Heart right ventricle (tissue), 16 donors: ENCODE results near the gene MPV17. TPM values are rescaled to one million over a fixed set of nuclear protein-coding genes. Genes with fewer than 3 reads are reported as not detected.
"Not testable (repeated sequence)": the region's sequence is repeated elsewhere in the genome, so short reads cannot be mapped to it uniquely, and the experiment has no call there.

Source experiments
- ATAC-seq, 8 donors: fragments of 200-7000 bp; cut with Tn5 transposase; one replicate each; pipeline ENCODE4 v1.9.1; 2020; ENCODE audit warnings: mild to moderate bottlenecking in 8 of 8, moderate library complexity in 8 of 8, moderate number of reproducible peaks in 1 of 8
- DNase-seq, 2 donors: peaks; one replicate each; pipeline ENCODE4 v3.0.0-alpha.2; 2020
- H3K27ac ChIP-seq, 10 donors: fragments of 200-600 bp; sonication (generic) in 2 of 10; one replicate each; pipeline versions ENCODE4 v1.5.0 to v1.8.0; 2020 to 2022; ENCODE audit warnings: mild to moderate bottlenecking in 3 of 10
- H3K27me3 ChIP-seq, 7 donors: fragments of 200-600 bp; one replicate each; pipeline ENCODE4 v1.8.0; 2021 to 2022; ENCODE audit warnings: mild to moderate bottlenecking in 2 of 7
- H3K36me3 ChIP-seq, 9 donors: fragments of 200-600 bp; sonication (generic) in 1 of 9; one replicate each; pipeline versions ENCODE4 v1.5.0 to v1.8.0; 2020 to 2022; ENCODE audit warnings: mild to moderate bottlenecking in 2 of 9
- H3K4me1 ChIP-seq, 9 donors: fragments of 200-600 bp; sonication (generic) in 1 of 9; one replicate each; pipeline versions ENCODE4 v1.5.0 to v1.8.0; 2020 to 2022; ENCODE audit warnings: mild to moderate bottlenecking in 4 of 9
- H3K4me3 ChIP-seq, 10 donors: fragments of 200-600 bp; sonication (generic) in 2 of 10; one replicate each; pipeline versions ENCODE4 v1.5.0 to v1.8.0; 2020 to 2022; ENCODE audit warnings: mild to moderate bottlenecking in 7 of 10, moderate library complexity in 2 of 10
- H3K9me3 ChIP-seq, 11 donors: fragments of 200-600 bp in 10 of 11; sonication (generic) in 2 of 11; one replicate each; pipeline versions ENCODE4 v1.5.0 to v1.8.0; 2013 to 2022; ENCODE audit warnings: mild to moderate bottlenecking in 2 of 11, control low read depth in 1 of 11, moderate library complexity in 1 of 11
- CTCF ChIP-seq, 9 donors: fragments of 200-600 bp; sonication (generic) in 2 of 9; IDR thresholded peaks; one replicate each; pipeline versions ENCODE4 v1.5.0 to v1.8.0; 2021 to 2022; ENCODE audit warnings: antibody characterized with exemption in 9 of 9, mild to moderate bottlenecking in 5 of 9, moderate library complexity in 1 of 9
- WGBS, 2 donors: extraction: QIAGEN DNeasy Blood & Tissue Kit; methylation state at CpG; one replicate each; pipeline ENCODE4 v1.1.7; 2013; ENCODE audit warnings: inconsistent platforms in 1 of 2; 5-methylcytosine and 5-hydroxymethylcytosine counted together
- intact Hi-C, 10 donors: fragments of 100-400 bp; cut with DNase I; formaldehyde crosslinking; loops; one replicate each; pipeline versions ENCODE4 v1.11.1 to v1.14.2; 2022
- polyA plus RNA-seq, 2 donors: library from polyadenylated mRNA; stranded (reverse); fragments of 200-250 nt; gene quantifications; one replicate each; pipeline ENCODE4 v1.2.3, GENCODE V29; 2013
- total RNA-seq, 10 donors: library from RNA; stranded (reverse); fragmentation: NEBNext Ultra II Directional in 3 of 10; extraction: Animal tissue kit (Norgen Biotek cat#: 25700) in 3 of 10; gene quantifications; one replicate each; pipeline versions ENCODE4 v1.2.1 to v1.2.4, GENCODE V29; 2021 to 2023
- donor health status: Arrhythmogenic right ventricular cardiomyopathy.
- donor health status: ischemic (EF 13 %, LVEDD 7.1; RV severe dilation, severe dysfunction).
- donor health status: healthy with polysubstance abuse.
- donor health status: DM: no; HTN: yes; CAD: no.
- donor health status: DM: no; HTN: no; CAD: no.
- donor health status: ischemic (EF 25% LVEDD 6.9; RV normal size, moderate dysfunction).
- donor health status: ischemic (EF 25% LVEDD 5.7; RV mildly dilated, moderate dysfunction).
- donor health status: healthy.
- donor health status: DM: yes; HTN: yes; CAD: no.
- donor health status: Ischemic cardiomyopathy.
- donor health status: ischemic (EF 35%, LVEDD 5.7; RV mildly dilated, moderate dysfunction).
- donor health status: nonischemic (EF 11% LVEDD 7.7; RV severe dilation, severe dysfunction).
- donor health status: DM: yes; HTN: yes; CAD: no.
- donor health status: PGD.
- donor health status: ischemic (EF 29% LVEDD 5.4; RV normal size, mild dysfunction).
- donor health status: nonischemic (EF 23%, LVEDD 6.1; RV moderate dilation, normal function).

The MPV17 gene
- total and polyA plus RNA-seq, 12 donors = 40.8 to 220 (median 69.1) TPM

GRCh38 chr2:27353762-27354596 is 31.1 kb upstream of the MPV17 start:
- DNase-seq (no peak), ATAC-seq (no peak)
- peaks cover 0 to 47% (median 37%) of the 10 kb centered on the region in 9 donors for H3K4me1 ChIP-seq
- WGBS, 2 donors = 75% methylated on average over 7 of the region's 7 CpGs
- intact Hi-C loops = loop anchor here in 2 of 10 donors (5.0 to 10.0 kb wide), 2 partner anchors 139 to 222 kb away; partner anchors contain the start of genes ATRAID (in 1 of the 2), CAD (in 1 of the 2), PREB (in 1 of the 2) and SLC5A6 (in 1 of the 2)
- peaks cover 0 to 12% (median 0%) of the 10 kb centered on the region in 9 donors for H3K36me3 ChIP-seq
- H3K27ac ChIP-seq = no peak overlapping the region
- H3K9me3 ChIP-seq = no peaks in the 10 kb centered on the region
- no peak for TF ChIP-seq CTCF (IDR thresholded peaks at IDR 0.05)
- H3K4me3 ChIP-seq = no peak overlapping the region
- H3K27me3 ChIP-seq = no peaks in the 10 kb centered on the region

GRCh38 chr2:27353386-27353761 is 30.5 kb upstream of the MPV17 start:
- peaks cover 0 to 45% (median 36%) of the 10 kb centered on the region in 9 donors for H3K4me1 ChIP-seq
- WGBS, 2 donors = 94 to 98% methylated on average over 5 of the region's 5 CpGs
- H3K36me3 ChIP-seq = peaks cover 0 to 12% (median 0%) of the 10 kb centered on the region in 9 donors
- not testable (repeated sequence) for ATAC-seq, H3K27ac ChIP-seq, H3K4me3 ChIP-seq, H3K27me3 ChIP-seq, H3K9me3 ChIP-seq, DNase-seq
- intact Hi-C loops = loop anchor here in 2 of 10 donors (5.0 to 10.0 kb wide), 2 partner anchors 139 to 221 kb away; partner anchors contain the start of genes ATRAID (in 1 of the 2), CAD (in 1 of the 2), PREB (in 1 of the 2) and SLC5A6 (in 1 of the 2)

- no peak overlapping the region for H3K27ac ChIP-seq
- intact Hi-C loops = loop anchor here in 2 of 10 donors (5.0 to 10.0 kb wide), 2 partner anchors 137 to 220 kb away; partner anchors contain the start of genes ATRAID (in 1 of the 2), CAD (in 1 of the 2), PREB (in 1 of the 2) and SLC5A6 (in 1 of the 2)
- no peak for ATAC-seq
These were observed 29.1 kb upstream of the MPV17 start for GRCh38 chr2:27351802-27352598.

More at GRCh38 chr2:27351802-27352598, 29.1 kb upstream of the MPV17 start:
- peaks cover 0 to 34% (median 24%) of the 10 kb centered on the region in 9 donors for H3K4me1 ChIP-seq
- DNase-seq = no peak
- peaks cover 0 to 18% (median 0%) of the 10 kb centered on the region in 9 donors for H3K36me3 ChIP-seq
- H3K4me3 ChIP-seq = no peak overlapping the region
- WGBS, 2 donors = 84 to 87% methylated on average over 6 of the region's 6 CpGs
- no peaks in the 10 kb centered on the region for H3K9me3 ChIP-seq
- H3K27me3 ChIP-seq = no peaks in the 10 kb centered on the region
- no peak for TF ChIP-seq CTCF (IDR thresholded peaks at IDR 0.05)
